DND-41 (cell line): ENCODE results near the gene EHBP1.

Experiments
- CTCF ChIP-seq: IDR thresholded peaks from 2 replicates; pipeline ENCODE4 v1.5.1; 2012; ENCODE audit warnings: borderline replicate concordance, low read length, moderate library complexity, mild to moderate bottlenecking; ENCODE audit not compliant: poor library complexity, severe bottlenecking; ENCODE audit errors: extremely low read depth
- EZH2 ChIP-seq: IDR thresholded peaks from 3 replicates; pipeline ENCODE4 v1.6.1; 2012; ENCODE audit warnings: borderline replicate concordance, low read depth, mild to moderate bottlenecking, moderate library complexity, low read length, inconsistent platforms; ENCODE audit not compliant: severe bottlenecking

DNA sequence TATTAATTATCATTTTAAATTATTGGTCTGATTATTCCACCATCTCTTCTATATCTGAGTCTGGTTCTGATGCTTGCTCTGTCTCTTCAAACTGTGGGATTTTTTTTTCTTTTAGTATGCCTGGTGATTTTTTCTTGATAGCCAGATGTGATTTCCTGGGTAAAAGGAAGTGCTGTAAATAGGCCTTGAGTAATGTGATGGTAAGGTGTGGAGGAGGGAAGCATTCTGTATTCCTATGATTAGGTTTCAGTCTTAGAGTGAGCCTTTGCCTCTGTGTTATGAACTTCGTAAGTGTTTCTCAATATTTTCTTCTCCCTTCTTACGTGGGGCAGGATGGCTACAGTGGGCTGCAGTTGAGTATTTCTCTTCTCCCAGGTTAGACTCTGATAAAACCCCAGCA is 103.0 kb downstream of the EHBP1 start:
- no peak for TF ChIP-seq CTCF
- TF ChIP-seq EZH2 = no peak
